GM12801 (cell line): ENCODE results near the gene GSTT4.

ENCODE experiments used
- TF ChIP-seq, protein P1 (sequence below): IDR thresholded peaks from one replicate; pipeline ENCODE4 v1.5.1; 2011; ENCODE audit warnings: control low read depth; ENCODE audit not compliant: insufficient read length; ENCODE audit errors: extremely low read depth

GSTT4 gene

DNA sequence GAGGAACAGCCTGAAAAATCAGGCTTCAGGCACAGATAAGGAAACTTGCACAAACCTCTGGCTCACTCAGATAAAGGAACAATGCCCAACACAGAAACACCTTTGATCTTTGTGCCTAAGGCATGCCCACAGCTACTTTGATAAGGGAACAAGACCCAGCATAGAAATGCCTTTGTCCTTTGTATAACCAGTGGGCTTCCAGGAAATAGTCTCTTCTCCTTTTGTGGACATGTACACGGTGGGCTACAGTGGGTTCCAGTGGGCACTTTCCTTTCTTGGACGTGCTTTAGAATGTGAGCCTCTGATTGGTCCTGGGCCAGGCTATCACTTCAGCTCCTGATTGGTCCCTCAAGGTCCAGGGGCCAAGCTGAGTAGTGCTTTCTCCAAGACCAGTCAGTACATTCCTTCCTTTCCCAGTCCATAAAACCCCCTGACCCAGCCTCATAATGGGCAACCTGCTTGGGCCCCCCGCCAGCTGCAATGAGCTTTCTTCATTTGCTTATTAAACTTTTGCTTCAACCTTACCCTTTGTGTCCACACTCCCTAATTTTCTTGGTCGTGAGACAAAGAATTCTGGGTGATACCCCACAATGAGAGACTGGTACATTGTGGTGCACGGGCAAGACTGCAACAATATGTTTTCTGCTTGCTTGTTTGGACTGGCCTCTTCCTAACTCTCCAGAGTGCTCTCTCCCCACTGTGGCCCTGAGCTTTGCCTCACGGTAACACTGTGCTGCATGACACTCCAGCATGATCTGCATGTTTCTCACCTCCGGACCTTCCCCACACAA is 4.2 kb upstream of the GSTT4 start:
- TF ChIP-seq, protein P1, sequence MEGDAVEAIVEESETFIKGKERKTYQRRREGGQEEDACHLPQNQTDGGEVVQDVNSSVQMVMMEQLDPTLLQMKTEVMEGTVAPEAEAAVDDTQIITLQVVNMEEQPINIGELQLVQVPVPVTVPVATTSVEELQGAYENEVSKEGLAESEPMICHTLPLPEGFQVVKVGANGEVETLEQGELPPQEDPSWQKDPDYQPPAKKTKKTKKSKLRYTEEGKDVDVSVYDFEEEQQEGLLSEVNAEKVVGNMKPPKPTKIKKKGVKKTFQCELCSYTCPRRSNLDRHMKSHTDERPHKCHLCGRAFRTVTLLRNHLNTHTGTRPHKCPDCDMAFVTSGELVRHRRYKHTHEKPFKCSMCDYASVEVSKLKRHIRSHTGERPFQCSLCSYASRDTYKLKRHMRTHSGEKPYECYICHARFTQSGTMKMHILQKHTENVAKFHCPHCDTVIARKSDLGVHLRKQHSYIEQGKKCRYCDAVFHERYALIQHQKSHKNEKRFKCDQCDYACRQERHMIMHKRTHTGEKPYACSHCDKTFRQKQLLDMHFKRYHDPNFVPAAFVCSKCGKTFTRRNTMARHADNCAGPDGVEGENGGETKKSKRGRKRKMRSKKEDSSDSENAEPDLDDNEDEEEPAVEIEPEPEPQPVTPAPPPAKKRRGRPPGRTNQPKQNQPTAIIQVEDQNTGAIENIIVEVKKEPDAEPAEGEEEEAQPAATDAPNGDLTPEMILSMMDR, result no peak

DNA sequence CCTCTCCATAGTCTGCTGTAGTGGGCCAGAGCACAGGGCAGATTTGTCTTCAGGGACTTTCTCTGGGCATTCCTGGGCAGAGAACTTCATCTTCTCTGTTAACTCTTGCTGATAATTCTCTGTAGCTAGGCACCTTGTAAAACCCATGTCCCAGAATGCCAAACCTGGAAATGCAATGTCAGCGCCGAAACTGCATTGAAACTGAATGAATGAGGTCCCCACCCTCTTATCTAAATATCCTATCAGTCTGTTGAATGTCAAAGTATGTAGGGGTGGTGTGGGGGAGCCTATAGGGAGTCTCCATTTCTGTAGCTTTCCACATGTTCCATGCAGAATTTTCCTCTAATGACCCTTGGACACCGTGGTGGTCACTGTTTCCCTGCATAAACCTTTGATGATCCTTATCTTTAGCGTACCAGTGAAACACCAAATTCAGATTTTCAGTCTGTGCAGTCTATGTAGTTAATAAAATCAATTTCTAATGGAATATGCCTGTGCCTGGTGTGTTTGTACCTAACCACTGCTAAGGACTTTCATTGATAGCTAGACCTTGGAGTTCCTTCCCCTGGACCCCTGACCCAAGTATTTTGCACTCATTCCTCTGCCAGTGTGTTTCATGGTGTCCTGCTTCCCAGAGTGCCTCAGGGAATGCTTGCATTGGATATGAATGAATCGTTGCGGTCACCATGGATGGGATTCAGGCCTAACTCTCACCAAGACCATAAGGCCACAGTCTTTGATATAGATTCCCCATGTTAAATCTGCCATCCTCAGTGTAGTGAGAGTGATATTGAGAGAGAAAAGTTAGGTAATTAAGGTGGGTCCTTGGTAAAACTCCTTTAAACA is 3.4 kb upstream of the GSTT4 start:
- TF ChIP-seq, protein P1, result no peak

DNA sequence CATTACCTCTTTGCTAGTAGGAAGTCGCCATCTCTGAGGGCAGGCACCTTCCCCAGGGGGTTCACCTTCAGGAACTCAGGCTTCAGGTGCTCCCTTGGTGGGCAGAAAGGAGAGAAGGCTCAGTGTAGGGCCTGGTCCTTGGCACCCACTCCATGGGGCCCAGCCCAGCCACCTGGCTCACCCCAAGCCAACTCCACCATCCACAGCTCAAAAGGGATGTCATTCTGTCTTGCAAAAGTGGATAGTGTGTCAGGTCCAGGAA is 2.7 kb upstream of the GSTT4 start:
- TF ChIP-seq, protein P1, result no peak

DNA sequence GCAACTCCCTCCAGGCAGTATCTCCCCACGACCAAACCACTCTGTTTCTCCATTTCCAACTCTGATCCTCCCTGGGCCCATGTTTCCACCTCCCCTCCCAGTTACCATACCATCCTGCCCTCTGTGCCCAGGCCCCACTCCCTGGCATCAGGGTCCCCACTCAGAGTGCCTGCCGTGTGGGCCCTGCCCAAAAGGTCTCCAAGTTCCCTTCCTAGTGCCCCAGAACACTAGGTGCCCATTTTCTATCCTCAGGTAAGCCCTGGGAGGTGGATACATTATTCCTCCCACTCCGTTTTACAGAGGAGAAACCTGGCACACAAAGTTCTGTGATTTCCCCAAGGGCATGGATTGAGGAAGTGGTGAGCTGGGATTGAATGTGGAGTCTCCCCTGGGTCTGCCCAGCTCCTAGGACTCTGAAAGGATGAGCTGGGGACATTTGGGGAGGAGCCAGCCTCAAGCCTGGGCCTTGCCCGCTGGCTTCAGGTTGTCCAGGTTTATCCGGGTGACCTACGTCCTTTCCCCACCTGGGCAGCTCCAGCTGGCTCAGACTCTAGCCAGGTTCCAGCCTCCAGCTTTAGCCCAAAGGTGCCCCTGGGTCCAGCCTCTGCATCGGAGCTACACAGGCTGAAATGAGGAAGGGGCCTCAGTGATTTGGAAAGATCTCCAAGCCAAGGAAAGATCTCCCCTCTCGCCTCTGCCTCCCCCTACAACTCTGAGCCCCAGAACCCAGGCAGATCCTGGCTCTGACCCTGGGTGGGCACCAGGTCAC is 2.2 kb upstream of the GSTT4 start:
- TF ChIP-seq, protein P1, result no peak

DNA sequence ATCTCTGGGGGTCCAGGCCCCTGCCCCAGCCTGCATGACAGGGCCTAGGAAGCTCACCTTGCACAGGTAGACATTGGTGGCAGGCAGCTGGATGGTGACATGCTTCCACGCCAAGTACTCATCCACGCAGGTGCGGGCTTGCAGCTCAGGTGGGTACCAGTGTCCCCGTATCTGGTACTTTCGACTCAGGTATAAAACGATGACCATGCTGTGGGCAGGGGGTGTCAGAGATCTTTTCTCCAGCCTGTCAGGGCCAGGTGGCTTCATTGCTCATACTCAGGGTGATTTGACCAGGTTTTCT is 1.6 kb upstream of the GSTT4 start:
- TF ChIP-seq, protein P1, result no peak

DNA sequence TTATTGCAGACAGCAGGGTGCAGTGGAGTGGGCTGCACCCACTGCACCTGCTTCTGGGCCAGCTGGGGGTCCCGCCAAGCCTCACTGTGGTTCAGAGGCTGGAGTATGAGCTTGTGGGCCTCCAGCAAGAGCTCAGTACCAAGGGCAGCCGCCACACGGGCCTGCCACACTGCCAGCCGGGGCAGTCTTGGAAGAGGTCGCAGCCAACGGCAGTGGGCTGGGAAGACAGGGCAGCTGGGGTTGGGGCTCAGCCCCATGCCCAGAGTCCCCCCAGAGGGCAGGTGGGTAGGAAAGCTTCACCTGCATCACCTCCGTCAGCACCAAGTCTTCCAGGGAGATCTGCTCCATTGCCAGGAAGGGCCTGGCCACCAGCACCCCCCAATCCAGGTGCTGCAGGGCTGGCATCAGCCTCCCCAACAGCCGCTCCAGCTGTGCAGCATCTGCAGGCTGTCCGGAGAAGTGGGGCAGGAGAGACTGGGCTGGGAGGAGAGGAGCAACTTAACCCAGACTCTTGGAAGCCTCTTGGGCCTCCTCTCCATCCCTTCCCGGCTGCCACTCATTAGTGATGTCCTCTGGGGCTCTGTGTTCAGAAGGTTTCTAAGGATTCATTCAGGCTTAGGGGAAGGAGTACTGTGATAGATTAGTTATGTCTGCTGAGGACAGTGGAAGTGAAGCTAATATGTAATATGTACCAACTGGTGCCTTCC is 1.1 kb upstream of the GSTT4 start:
- TF ChIP-seq, protein P1, result no peak

DNA sequence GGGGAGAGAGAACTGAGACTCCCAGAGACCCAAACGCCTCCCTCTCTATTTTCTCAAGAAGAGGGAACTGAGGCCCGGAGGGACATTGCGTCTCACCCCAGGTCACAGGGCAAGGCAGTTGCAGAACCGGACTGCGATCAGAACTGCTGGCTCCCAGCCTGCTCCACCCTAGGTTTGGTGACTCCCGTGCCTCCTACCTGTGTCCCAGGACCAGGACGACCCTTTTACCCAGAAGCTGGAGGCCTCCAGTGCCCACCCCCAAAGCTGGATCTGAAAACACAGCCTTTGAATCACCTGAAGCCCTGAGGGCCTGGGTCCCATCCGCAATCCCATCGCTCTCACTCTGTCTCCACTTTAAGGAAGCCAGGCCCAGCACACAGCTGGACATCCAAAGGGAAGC is 1.4 kb downstream of the GSTT4 start:
- TF ChIP-seq, protein P1, result no peak
